Ammon's horn (tissue), 1 donor: ENCODE measurements around the gene GNG7.
A peak's percentile ranks its signal among the peaks of the same experiment; 100 is the strongest.

ENCODE experiments used
- DNase-seq: peaks from one replicate; pipeline ENCODE4 v3.0.0-alpha.2; 2016; ENCODE audit warnings: low spot score

The GNG7 gene

DNA sequence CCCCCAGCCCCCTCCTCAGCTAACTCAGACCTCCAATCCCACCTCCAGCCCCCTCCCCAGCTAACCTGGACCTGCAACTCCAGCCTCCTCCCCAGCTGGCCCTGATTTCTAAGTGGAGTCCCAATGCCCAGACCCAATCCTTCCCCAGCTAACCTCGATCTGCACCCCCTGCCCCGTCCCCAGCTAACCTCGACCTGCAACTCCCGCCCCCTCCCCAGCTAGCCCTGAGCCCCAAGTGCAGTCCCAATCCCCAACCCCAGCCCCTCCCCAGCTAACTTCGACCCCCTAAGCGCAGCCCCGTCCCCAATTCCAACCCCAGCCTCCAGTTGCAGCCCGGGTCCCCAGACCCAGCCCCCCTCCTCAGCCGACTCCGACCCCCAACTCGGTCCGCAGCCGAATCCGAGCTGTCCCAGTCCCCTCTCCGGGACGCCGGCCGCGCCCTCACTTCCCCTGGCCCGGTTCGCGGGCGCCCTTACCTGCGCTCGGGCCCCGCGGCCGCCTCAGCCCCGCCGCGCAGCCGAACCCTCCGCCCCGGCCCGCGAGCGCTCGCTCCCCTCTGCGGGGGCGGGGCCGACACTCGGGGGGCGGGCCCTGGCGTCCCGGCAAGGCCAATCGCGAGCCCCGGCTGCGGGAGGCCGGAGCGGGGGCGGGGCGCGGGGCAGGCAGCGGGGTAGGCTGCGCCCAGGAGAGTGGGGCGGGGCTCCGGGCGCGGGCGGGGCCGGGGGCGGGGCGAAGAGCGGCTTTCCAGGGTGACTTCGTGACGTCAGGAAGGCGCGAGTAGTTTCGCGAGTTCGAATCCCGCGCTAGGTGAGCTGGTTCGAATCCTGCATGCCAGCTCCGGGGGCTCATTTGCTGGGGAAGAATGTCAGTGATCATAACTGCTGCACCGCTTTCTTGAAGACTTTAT, at the start of gene GNG7:
TSS of gene GNG7 (minus strand) at position 525 of the 907 bp plus-strand sequence. CDS start 182,006 bp downstream, outside the sequence.
- DNase-seq: peak; percentile 96

GRCh38 chr19:2751438-2751830, 48.9 kb upstream of the GNG7 start:
- DNase-seq: no peak

DNA sequence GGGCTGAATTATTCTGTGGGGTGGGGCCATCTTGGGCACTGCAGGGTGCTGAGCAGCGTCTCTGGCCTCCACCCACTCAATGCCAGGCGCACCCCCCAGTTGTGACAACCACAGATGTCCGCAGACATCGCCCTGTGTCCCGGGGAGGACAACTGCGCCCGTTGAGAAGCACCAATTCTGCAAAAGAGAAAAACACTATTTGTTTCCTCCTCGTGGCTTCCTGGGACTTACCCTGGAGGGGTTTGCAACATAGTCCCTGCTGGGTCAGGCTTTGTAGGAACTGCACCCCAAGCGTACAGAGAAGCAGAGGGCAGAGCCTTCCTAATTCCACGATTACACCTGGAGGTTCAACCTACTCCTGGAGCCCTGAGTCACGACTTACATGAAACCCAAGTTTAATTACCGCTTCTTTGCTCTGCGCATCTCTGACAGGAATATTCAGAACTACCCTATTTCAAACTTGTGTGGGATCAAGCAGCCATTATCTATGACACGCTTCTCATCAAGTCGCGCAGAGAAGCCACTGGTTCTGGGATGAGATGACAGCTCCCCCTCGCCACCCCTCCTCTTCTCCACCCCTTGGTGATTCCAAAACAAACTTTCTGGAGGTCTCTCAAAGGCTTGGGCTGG, 48.4 kb upstream of the GNG7 start:
- no peak for DNase-seq

DNA sequence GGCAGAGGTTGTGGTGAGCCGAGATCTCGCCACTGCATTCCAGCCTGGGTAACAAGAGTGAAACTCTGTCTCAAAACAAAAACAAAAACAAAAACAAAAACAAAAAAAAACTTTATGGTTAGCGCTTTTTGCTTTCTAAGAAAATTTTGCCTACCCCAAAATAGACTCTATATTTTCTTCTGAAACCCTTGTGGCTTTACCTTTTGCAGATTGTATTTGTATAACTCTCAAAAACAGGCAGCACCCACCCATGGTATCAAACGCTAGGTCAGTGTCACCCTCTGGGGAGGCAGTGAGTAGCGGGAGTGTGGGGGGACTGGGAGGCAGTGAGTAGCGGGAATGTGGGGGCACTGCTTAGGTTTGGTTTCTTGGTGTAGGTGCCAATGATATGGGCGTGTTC, 44.9 kb upstream of the GNG7 start:
- no peak for DNase-seq

DNA sequence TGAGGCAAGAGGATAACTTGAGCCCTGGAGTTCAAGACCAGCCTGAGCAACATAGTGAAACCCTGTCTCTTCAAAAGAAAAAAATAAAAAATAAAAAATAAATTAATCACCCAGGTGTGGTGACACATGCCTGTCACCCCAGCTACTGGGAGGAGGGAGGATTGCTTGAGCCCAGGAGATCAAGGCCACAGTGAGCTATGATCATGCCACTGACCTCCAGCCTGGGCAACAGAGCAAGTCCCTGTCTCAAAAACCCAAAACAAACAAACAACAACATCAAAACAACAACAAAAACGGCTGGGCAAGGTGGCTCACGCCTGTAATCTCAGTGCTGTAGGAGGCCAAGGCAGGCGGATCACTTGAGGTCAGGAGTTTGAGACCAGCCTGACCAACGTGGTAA, 41.6 kb upstream of the GNG7 start:
- no peak for DNase-seq

DNA sequence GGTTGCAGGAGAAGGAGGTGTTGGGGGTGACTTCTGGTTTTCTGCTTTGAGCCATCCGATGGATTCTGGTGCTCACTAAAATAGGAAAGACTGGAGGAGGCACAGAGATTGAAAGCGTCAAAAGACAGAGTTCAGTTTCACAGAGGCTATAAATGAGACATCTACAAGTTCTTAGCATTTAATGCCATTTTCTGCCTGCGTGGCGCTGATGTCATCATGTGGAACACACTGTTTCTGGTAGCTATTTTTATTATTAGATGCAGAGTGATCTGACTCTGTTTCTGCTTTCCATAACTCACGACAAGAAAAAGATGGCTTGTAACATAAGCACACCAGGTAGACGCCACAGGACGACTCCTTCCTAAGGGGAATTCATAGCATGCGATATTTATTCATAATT, 40.6 kb upstream of the GNG7 start:
- DNase-seq: peak; percentile 48

GRCh38 chr19:2740314-2740656, 37.8 kb upstream of the GNG7 start:
- no peak for DNase-seq

DNA sequence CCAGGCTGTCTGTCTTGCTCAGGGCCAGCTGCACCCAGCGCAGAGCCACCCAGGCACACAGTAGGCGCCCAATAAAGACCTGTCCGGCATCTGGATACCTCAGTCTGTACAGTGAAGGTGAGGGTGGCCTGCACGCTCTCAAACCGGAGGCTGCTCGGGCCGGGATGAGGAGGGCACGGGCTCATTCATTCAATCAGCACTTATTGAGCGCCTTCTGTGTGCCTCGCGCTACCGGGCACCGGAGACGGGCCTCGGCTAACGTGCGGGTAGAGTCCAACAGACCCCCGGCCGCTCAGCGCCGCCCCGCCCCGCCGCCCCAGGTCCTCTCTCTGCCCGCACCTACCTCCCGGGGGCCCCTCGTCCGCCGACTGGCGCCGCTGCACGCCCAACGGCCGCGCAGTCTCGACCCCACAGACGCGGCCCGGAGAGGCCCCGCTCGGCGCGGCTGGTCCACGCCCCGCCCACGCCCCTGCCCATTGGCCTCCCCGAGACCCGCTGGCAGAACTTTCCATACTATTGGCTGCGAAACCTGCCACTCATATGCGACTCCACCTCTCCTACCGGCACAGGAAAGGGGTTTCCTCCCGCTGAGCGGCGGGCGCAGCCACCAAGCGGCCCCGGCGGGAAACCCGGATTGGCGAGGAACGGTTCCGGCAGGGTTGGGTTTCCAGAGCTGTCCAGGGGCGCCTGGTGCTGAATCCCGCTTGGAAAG, 37.3 kb upstream of the GNG7 start, which contains the start of gene SLC39A3:
TSS of gene SLC39A3 (minus strand) at position 416 of the 712 bp plus-strand sequence. CDS start 2,760 bp downstream, outside the sequence.
- peak; percentile 97 for DNase-seq

DNA sequence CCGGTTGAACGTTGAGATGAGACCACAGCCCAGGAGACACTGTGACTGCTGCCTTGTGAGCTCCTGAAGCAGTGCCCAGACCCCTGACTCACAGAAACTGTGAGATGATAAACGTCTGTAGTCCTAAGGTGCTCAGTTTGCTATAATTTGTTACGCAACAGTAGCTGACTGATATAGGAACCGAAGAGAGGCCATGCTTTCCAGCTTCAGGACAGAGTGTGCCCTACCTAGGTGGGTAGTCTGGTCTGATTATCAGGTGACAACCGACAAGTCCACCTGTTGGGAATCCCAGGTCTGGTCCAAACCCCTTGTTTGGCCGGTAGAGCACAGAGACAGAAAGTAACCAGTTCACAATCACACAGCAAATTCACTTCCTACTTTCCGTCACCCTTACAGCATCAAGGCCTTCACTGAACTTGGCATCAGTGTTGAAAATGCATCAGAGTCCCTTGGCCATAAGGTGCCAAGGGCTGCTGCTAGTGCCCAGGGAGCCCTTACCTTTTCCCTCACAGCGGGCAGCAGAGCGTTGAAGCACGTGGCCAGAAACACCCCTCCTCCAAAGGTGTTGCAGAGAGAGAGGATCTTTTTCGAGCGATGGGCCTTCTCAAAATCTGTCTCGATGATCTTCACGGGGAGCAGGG, 34.2 kb upstream of the GNG7 start:
- no peak for DNase-seq

DNA sequence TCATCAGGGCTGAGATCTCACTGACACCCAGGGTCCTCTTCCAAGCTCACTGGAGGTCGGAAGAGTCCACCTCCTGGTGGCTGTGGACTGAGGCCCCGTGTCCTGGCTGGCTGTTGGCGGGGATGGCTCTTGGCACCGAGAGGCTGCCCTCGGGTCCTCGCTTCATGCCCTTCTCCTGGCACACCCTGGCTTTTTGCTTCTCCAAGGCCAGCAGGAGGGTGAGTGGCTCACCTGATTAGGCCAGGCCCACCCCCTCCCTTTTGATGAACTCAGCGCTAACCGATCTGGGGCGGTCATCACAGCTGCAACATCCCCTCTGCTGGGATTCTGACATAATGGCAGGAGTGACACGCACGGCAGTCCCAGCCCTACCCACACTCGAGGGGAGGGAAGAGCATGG, 32.9 kb upstream of the GNG7 start:
- no peak for DNase-seq

GRCh38 chr19:2734589-2735288, 32.2 kb upstream of the GNG7 start:
- DNase-seq: no peak

- no peak for DNase-seq
These were observed 31.6 kb upstream of the GNG7 start for GRCh38 chr19:2733930-2734588.

- DNase-seq: no peak
These were observed 30.4 kb upstream of the GNG7 start for GRCh38 chr19:2732883-2733282.

- no peak for DNase-seq
These were observed 29.7 kb upstream of the GNG7 start for GRCh38 chr19:2732157-2732725.

DNA sequence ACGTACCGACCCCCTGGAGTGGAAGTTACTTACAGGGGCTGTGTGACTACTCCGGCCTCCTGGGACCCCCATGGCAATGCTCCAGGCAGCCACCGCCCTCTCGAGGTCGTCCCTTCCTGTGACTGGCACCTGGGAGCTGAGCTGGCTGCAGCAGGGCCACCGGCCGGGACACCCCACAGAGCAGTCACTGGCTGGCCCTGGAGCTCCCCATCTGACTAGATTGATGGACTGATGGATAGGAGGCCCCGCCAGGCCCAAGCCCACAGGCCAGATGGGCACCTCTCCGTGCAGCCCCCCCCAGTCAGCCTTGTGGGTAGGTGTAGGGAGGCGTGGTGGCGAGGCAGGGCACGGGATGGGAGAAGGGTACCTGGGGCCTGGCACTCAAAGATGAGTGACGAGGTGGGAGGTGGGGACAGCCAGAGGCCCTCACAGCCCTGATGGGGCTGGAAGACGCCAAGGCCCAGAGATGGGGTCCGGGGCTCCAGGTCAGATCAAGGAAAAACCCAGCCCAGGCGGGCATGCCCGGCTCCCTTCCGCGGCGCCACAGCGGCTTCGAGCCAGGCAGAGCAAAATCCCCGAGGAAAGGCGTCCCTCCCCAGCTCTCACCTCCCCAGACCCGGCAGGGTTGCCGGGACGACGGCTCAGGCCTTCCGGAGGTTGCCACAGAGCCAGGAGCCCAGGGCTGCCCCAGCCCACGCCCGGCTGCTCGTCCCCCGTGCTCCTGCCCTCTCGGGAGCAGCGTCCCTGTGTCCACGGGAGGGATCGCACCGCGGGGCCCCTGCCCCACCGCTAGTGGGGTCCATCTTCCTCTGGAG, 28.9 kb upstream of the GNG7 start:
- no peak for DNase-seq

DNA sequence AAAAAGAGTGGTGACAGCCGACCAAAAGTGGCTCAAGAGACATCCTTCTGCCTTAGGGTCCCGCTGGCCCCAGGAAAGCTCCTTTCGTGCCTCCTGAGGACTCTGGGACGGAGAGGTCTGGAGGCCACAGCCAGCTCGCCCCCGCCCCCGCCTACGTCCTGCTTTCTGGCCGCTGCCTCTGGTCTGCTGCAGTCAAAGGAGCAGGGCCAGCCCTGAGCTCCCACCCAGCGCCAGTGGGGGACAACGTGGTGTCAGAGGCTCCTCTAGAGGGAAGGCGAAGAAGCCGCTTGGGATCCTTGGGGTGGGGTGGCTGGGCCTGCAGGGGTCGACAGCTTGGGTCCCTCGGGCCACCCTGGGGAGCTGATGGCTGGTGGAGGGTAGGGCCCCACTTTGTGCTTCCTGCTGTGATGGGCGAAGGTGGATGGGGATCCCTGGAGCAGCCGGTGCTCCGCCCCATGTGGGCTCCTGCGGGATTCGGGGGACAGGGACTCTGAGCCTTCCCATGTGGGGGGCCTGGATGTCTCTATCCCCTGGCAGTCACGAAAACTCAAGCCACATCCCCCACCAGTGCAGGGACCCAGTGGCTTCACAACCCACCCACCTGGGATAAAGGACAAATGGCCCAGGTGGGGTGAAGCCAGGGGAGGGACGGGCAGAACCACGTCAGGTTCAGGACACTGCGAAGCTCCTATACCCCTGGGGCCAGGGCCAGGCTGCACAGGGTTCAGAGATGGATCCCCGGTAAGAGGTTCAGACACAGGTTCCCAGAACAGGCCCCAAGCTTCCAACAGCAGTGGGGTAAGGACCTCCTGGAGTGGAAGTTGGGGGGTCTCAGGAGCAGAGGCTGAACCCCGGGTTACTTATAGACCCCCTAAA, 27.7 kb upstream of the GNG7 start:
- DNase-seq: no peak

GRCh38 chr19:2728783-2729387, 26.4 kb upstream of the GNG7 start:
- DNase-seq: no peak

DNA sequence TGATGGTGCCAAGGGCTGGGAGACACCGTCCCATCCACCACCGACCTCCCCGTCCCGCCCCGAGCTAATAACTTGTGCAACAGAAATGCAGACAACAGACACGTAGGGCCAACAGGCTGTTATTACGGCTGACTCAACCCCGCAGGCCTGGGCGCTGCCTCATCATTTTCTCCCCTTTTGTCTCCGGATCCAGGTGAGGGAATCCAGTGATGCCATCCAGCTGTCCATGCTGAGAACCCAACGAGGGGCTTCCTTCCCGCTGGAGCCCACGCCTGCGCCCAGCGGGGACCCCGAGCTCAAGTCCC, 25.1 kb upstream of the GNG7 start:
- DNase-seq: no peak
